D721Med (cell line): ENCODE data around the gene MINK1.
"Not testable (repeated sequence)": the region's sequence is repeated elsewhere in the genome, so short reads cannot be mapped to it uniquely, and the experiment has no call there.

Experiments
- DNase-seq: peaks from one replicate; pipeline ENCODE4 v3.0.0; 2011; ENCODE audit warnings: low spot score; ENCODE audit not compliant: insufficient read length
- FAIRE-seq: peaks from 2 replicates; lab custom pipeline; 2011; peaks lifted over from hg19 to GRCh38; lab: Jason Lieb, UNC
- CTCF ChIP-seq: IDR thresholded peaks from 2 replicates; pipeline ENCODE4 v1.5.1; 2012; ENCODE audit warnings: mild to moderate bottlenecking, control low read depth; ENCODE audit not compliant: insufficient read depth; ENCODE audit errors: missing control alignments

The MINK1 gene

DNA sequence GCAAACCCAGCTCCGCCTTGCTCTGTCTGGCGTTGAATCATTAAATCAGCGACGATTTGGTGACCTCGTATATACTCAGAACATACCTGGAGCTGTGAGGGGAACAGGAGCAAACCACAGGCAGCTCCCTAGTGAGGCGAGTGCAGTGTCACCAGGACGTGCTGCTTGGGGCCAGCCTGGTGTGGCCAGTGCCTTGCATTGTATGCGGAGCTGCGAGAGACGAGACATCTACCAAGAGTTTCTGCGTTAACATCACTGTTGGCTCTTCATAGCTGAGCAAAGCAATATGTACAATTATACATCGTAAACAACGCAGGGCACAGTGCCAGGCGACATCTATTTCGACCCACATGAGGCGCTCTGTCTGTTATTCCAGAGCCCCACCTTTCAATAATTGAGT is 27.9 kb downstream of the MINK1 start:
- no peak for DNase-seq
- FAIRE-seq, result no peak

DNA sequence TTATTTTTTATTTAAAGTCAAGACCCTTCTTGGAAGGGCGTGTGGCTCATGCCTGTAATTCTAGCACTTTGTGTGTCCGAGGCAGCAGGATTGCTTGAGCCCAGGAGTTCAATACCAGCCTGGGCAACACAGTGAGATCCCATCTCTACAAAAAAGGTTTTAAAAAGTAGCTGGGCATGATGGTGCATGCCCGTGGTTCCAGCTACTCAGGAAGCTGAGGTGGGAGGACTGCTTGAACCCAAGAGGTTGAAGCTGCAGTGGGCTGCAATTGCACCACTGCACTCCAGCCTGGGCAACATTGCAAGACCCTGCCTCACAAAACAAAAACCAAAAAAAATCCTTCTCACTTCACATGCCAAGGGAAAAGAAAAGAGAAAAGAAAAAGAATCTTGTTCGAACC is 29.6 kb downstream of the MINK1 start:
- DNase-seq (no peak), FAIRE-seq (no peak)
- no peak for TF ChIP-seq CTCF

More for the DNA sequence above, 27.9 kb downstream of the MINK1 start:
- no peak for TF ChIP-seq CTCF

GRCh38 chr17:4863321-4863720 is 30.2 kb downstream of the MINK1 start:
- DNase-seq, result no peak
- TF ChIP-seq CTCF, result no peak
- FAIRE-seq, result no peak

- FAIRE-seq, DNase-seq: not testable (repeated sequence)
Observed at GRCh38 chr17:4867535-4867934, 34.4 kb downstream of the MINK1 start.

DNA sequence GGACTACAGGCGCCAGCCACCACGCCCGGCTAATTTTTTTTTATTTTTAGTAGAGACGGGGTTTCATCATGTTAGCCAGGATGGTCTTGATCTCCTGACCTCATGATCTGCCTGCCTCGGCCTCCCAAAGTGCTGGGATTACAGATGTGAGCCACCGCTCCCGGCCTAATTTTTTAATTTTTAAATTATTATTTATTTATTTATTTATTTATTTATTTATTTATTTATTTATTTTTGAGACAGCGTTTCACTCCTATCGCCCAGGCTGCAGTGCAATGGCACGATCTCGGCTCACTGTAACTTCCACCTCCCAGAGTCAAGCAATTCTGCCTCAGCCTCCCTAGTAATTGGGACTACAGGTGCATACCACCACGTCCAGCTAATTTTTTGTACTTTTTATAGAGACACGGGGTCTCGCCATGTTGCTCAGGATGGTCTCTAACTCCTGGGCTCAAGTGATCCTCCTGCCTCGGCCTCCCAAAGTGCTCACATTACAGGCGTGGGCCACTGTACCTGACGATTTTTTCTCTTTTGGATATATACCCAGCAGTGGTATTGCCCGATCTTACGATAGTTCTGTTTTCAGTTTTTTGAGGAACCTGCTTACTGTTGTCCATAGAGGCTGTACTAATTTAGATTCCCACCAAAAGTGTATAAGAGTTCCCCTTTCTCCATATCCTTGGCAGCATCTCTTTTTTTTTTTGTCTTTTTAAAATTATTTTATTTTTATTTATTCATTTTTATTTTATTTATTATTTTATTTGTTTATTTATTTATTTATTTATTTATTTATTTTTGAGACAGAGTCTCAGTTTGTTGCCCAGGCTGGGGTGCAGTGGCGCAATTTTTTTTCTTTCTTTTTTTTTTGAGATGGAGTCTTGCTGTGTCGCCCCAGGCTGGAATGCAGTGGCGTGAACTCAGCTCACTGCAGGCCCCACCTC is 36.2 kb downstream of the MINK1 start:
- DNase-seq, FAIRE-seq: not testable (repeated sequence)

GRCh38 chr17:4870855-4871254 is 37.7 kb downstream of the MINK1 start:
- DNase-seq (no peak), FAIRE-seq (no peak)
- no peak for TF ChIP-seq CTCF

GRCh38 chr17:4872786-4873185 is 39.6 kb downstream of the MINK1 start:
- no peak for FAIRE-seq
- no peak for DNase-seq
- TF ChIP-seq CTCF, result no peak

- FAIRE-seq (no peak), DNase-seq (no peak)
- TF ChIP-seq CTCF, result no peak
Observed at GRCh38 chr17:4877089-4877488, 43.9 kb downstream of the MINK1 start.
